ENCODE data around the gene ECHDC3.

GRCh38 chr10:11716686-11717085 lies 25.5 kb upstream of the ECHDC3 start:
- TF ChIP-seq POLR2A (IDR thresholded peaks at IDR 0.05; ENCODE audit: borderline replicate concordance, extremely low read depth, insufficient read depth, insufficient read length) (no peak), EZH2phosphoT487 (IDR thresholded peaks at IDR 0.05; ENCODE audit: borderline replicate concordance) (no peak), SP1 (IDR thresholded peaks at IDR 0.05; ENCODE audit: low read depth) (no peak), YY1 (IDR thresholded peaks at IDR 0.05; ENCODE audit: extremely low read depth, insufficient replicate concordance, low read depth, low read length) (no peak), EZH2 (IDR thresholded peaks at IDR 0.05) (no peak)
- TF ChIP-seq, protein P1, sequence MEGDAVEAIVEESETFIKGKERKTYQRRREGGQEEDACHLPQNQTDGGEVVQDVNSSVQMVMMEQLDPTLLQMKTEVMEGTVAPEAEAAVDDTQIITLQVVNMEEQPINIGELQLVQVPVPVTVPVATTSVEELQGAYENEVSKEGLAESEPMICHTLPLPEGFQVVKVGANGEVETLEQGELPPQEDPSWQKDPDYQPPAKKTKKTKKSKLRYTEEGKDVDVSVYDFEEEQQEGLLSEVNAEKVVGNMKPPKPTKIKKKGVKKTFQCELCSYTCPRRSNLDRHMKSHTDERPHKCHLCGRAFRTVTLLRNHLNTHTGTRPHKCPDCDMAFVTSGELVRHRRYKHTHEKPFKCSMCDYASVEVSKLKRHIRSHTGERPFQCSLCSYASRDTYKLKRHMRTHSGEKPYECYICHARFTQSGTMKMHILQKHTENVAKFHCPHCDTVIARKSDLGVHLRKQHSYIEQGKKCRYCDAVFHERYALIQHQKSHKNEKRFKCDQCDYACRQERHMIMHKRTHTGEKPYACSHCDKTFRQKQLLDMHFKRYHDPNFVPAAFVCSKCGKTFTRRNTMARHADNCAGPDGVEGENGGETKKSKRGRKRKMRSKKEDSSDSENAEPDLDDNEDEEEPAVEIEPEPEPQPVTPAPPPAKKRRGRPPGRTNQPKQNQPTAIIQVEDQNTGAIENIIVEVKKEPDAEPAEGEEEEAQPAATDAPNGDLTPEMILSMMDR (IDR thresholded peaks at IDR 0.05 in 2 of 3, conservative IDR thresholded peaks at IDR 0.05 in 1 of 3; ENCODE audit: borderline replicate concordance in 1 of 3, insufficient read depth in 1 of 3, low read depth in 2 of 3, low read length in 2 of 3) = no peak
